Colonic mucosa (tissue), 4 donors: Measurements from ENCODE around the gene LBR. TPM values are rescaled to one million over a fixed set of nuclear protein-coding genes. Genes with fewer than 3 reads are reported as not detected.

Experiments used
- DNase-seq: peaks from one replicate; pipeline ENCODE4 v3.0.0-alpha.2; 2020
- H3K27ac ChIP-seq: fragments of 200-600 bp; one replicate; pipeline ENCODE4 v1.8.0; 2021
- H3K27me3 ChIP-seq: fragments of 200-600 bp; one replicate; pipeline ENCODE4 v1.8.0; 2021
- H3K36me3 ChIP-seq: fragments of 200-600 bp; one replicate; pipeline ENCODE4 v1.8.0; 2021
- H3K4me1 ChIP-seq: fragments of 200-600 bp; one replicate; pipeline ENCODE4 v1.8.0; 2021; ENCODE audit warnings: mild to moderate bottlenecking
- H3K4me3 ChIP-seq: fragments of 200-600 bp; one replicate; pipeline ENCODE4 v1.8.0; 2021
- H3K9ac ChIP-seq, 2 donors: one replicate each; pipeline ENCODE4 v1.7.0; 2013; ENCODE audit warnings: control low read depth in 2 of 2, low read depth in 2 of 2, low read length in 2 of 2
- H3K9me3 ChIP-seq: fragments of 200-600 bp; one replicate; pipeline ENCODE4 v1.8.0; 2021
- CTCF ChIP-seq: fragments of 200-600 bp; IDR thresholded peaks from one replicate; pipeline ENCODE4 v1.8.0; 2022; ENCODE audit warnings: antibody characterized with exemption, mild to moderate bottlenecking
- intact Hi-C: fragments of 100-400 bp; cut with DNase I; formaldehyde crosslinking; loops from one replicate; pipeline ENCODE4 v1.14.1; 2022
- total RNA-seq, 2 donors: library from RNA; stranded (reverse); fragmentation: NEBNext Ultra II Directional in 1 of 2; extraction: Animal tissue kit (Norgen Biotek cat#: 25700) in 1 of 2; gene quantifications; one replicate each; pipeline ENCODE4 v1.2.1, GENCODE V29; 2021
- donor health status: healthy.
- donor health status: DM: no; HTN: no; CAD: no.
- donor health status: DM: no; HTN: no; CAD: no.

The LBR gene
- total RNA-seq, 2 donors from 2014 or later = 111 to 147 TPM

GRCh38 chr1:225469051-225469450 is 41.2 kb upstream of the LBR start:
- H3K27ac ChIP-seq = no peak overlapping the region
- no peaks in the 10 kb centered on the region for H3K9me3 ChIP-seq
- H3K9ac ChIP-seq = no peak overlapping the region
- H3K4me3 ChIP-seq = no peak overlapping the region
- DNase-seq = no peak
- intact Hi-C loops = no loop called here
- H3K4me1 ChIP-seq = no peaks in the 10 kb centered on the region
- H3K36me3 ChIP-seq = no peaks in the 10 kb centered on the region
- TF ChIP-seq CTCF = no peak
- H3K27me3 ChIP-seq = no peaks in the 10 kb centered on the region

- H3K4me3 ChIP-seq = peak overlapping the region; percentile 27
- intact Hi-C loops = no loop called here
- DNase-seq = no peak
- peak overlapping the region; percentile 15 to 41 for H3K9ac ChIP-seq
- H3K27ac ChIP-seq = peak overlapping the region; percentile 84
- peaks cover 1% of the 10 kb centered on the region for H3K4me1 ChIP-seq
- no peaks in the 10 kb centered on the region for H3K27me3 ChIP-seq
- no peak for TF ChIP-seq CTCF
- H3K9me3 ChIP-seq = no peaks in the 10 kb centered on the region
- H3K36me3 ChIP-seq = no peaks in the 10 kb centered on the region
These were observed 40.6 kb upstream of the LBR start for GRCh38 chr1:225468270-225469020.

GRCh38 chr1:225467193-225468020 is 39.6 kb upstream of the LBR start:
- intact Hi-C loops = no loop called here
- H3K4me1 ChIP-seq = peaks cover 6% of the 10 kb centered on the region
- no peaks in the 10 kb centered on the region for H3K9me3 ChIP-seq
- DNase-seq = peak; percentile 67
- TF ChIP-seq CTCF = no peak
- H3K27me3 ChIP-seq = no peaks in the 10 kb centered on the region
- H3K27ac ChIP-seq = peak overlapping the region; percentile 84
- no peaks in the 10 kb centered on the region for H3K36me3 ChIP-seq
- H3K9ac ChIP-seq = peak overlapping the region; percentile 41 to 55
- H3K4me3 ChIP-seq = peak overlapping the region; percentile 27

- peak overlapping the region in 1 of 2 donors; percentile 55 for H3K9ac ChIP-seq
- H3K4me3 ChIP-seq = no peak overlapping the region
- no peaks in the 10 kb centered on the region for H3K27me3 ChIP-seq
- no peak for DNase-seq
- H3K27ac ChIP-seq = peak overlapping the region; percentile 84
- no peaks in the 10 kb centered on the region for H3K9me3 ChIP-seq
- peaks cover 6% of the 10 kb centered on the region for H3K4me1 ChIP-seq
- TF ChIP-seq CTCF = no peak
- H3K36me3 ChIP-seq = no peaks in the 10 kb centered on the region
- intact Hi-C loops = no loop called here
These were observed 39.0 kb upstream of the LBR start for GRCh38 chr1:225466848-225467192.

GRCh38 chr1:225465793-225466517 is 38.1 kb upstream of the LBR start:
- DNase-seq = no peak
- peaks cover 6% of the 10 kb centered on the region for H3K4me1 ChIP-seq
- H3K36me3 ChIP-seq = no peaks in the 10 kb centered on the region
- intact Hi-C loops = no loop called here
- TF ChIP-seq CTCF = no peak
- H3K9me3 ChIP-seq = no peaks in the 10 kb centered on the region
- no peak overlapping the region for H3K27ac ChIP-seq
- H3K9ac ChIP-seq = no peak overlapping the region
- no peaks in the 10 kb centered on the region for H3K27me3 ChIP-seq
- no peak overlapping the region for H3K4me3 ChIP-seq
